GOT3 (cell line): ENCODE results near the gene RNU7-1.
"Not testable (repeated sequence)": the region's sequence is repeated elsewhere in the genome, so short reads cannot be mapped to it uniquely, and the experiment has no call there.

Experiments used
- DNase-seq: peaks from one replicate; lab custom pipeline; 2025; ENCODE audit warnings: mixed read lengths; lab: John Stamatoyannopoulos, UW

RNU7-1 gene

GRCh38 chr12:6943722-6944380 lies at the start of gene RNU7-1, which contains the start of gene C12orf57:
RNU7-1 (plus strand) TSS chr12:6943816.
C12orf57 (plus strand) TSS chr12:6944022; CDS start chr12:6944122, 100 bp downstream.
- peak; percentile 75 for DNase-seq

DNA sequence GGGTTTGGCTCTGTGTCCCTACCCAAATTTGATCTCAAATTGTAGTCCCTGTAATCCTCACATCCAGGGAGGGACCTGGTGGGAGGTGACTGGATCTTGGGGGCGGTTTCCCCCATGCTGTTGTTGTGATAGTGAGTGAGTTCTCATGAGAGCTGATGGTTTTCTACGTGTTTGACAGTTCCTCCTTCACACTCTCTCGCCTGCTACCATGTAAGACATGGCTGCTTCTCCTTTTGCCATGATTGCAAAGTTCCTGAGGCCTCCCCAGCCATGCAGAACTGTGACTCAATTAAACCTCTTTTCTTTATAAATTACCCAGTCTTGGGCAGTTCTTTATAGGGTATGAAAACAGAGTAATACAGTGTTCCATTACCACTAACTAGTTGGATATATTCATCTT lies 49.3 kb upstream of the RNU7-1 start:
- no peak for DNase-seq

DNA sequence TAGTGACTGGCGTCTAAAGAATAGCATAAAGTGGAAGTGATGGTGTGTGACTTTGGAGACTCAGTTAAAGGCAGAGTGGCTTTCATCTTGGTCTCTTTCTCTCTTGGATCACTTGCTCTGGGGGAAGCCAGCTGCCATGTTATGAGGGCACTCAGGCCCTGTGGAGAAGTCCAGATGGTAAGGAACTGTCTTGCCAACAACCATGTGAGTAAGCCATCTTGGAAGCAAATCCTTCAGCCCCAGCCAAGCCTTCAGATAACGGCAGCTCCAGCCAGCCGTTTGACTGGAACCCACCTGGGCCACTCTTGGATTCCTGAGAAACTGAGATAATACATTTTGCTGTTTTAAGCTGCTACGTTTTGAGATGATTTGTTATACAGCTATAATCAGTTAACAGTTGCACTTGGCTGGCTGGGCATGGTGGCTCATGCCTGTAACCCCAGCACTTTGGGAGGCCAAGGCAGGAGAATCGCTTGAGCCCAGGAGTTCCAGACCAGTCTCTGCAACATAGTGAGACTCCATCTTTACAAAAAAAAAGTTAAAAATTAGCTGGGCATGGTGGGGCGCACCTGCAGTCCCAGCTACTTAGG lies 46.7 kb upstream of the RNU7-1 start:
- DNase-seq = no peak

- DNase-seq = no peak
These were observed 44.2 kb upstream of the RNU7-1 start for GRCh38 chr12:6899427-6899826.

DNA sequence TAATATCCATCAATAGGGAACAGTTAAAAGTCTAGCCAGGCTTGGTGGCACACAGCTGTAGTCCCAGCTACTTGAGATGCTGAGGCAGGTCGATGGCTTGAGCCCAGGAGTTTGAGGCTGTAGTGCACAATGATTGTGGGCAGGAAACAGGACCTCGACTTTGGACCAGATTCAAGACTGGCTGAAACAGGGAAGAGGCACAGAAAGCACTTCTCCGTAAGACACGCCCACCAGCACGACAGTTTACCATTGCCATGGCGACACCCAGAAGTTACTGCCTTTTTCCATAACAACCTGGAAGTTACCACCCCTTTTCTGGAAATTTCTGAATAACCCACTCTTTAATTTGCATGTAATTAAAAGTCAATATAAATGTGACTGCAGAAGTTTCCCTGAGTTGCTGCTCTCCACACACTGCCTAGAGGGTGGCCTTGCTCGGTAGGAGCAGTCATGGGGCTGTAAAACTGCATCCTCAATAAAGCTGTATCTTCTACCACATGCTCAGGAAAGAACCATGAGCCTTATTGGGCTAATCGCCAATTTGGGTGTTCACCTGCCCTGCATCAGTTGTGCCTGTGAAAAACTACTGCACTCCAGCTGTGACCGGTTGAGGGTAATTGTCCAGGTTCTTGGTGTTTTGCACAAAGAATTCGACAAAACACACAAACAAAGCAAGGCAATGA lies 43.6 kb upstream of the RNU7-1 start:
- no peak for DNase-seq

- no peak for DNase-seq
These were observed 41.2 kb upstream of the RNU7-1 start for GRCh38 chr12:6902448-6902847.

GRCh38 chr12:6903722-6904121 lies 39.9 kb upstream of the RNU7-1 start:
- no peak for DNase-seq

GRCh38 chr12:6904280-6905276 lies 39.0 kb upstream of the RNU7-1 start, which contains the start of gene LRRC23:
LRRC23 (plus strand) TSS chr12:6904822; CDS start chr12:6905634, 812 bp downstream.
- peak; percentile 88 for DNase-seq

DNA sequence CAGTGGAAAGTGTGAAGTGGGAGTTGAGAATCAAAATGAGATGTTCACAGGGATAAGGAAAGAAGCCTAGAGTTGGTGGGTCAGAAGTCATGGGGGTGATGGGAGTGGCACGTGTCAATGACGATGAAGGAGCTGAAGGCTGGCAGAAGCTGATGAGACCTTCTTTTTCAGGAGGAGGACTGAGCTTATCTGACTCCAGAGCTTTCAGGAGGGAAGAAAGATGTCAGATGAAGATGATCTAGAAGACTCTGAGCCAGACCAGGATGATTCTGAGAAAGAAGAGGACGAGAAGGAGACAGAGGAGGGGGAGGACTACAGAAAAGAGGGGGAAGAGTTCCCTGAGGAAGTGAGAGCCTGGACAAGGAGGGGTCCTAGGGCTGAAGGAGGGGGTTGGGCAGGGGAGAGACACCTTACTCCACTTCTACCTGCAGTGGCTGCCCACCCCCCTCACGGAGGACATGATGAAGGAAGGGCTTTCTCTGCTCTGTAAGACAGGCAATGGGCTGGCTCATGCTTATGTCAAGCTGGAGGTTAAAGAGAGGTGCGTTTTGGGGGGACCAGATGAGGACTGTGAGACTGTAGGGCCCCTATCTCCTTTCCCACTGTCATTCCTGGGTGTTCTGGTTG lies 38.1 kb upstream of the RNU7-1 start:
- DNase-seq = no peak

DNA sequence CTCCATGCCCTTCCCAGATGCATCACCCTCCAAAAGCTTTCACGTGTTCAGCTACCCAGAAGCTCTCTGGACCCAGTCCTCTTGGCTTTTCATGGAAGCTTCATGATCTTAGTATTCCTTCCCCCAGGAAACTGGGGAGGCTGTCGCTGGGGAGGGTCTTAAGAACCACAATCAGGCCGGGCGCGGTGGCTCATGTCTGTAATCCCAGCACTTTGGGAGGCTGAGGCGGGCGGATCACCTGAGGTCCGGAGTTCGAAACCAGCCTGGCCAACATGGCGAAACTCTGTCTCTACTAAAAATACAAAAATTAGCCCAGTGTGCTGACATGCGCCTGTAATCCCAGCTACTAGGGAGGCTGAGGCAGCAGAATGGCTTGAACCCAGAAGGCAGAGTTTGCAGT lies 35.5 kb upstream of the RNU7-1 start:
- not testable (repeated sequence) for DNase-seq

GRCh38 chr12:6909421-6910145 lies 34.0 kb upstream of the RNU7-1 start:
- no peak for DNase-seq

DNA sequence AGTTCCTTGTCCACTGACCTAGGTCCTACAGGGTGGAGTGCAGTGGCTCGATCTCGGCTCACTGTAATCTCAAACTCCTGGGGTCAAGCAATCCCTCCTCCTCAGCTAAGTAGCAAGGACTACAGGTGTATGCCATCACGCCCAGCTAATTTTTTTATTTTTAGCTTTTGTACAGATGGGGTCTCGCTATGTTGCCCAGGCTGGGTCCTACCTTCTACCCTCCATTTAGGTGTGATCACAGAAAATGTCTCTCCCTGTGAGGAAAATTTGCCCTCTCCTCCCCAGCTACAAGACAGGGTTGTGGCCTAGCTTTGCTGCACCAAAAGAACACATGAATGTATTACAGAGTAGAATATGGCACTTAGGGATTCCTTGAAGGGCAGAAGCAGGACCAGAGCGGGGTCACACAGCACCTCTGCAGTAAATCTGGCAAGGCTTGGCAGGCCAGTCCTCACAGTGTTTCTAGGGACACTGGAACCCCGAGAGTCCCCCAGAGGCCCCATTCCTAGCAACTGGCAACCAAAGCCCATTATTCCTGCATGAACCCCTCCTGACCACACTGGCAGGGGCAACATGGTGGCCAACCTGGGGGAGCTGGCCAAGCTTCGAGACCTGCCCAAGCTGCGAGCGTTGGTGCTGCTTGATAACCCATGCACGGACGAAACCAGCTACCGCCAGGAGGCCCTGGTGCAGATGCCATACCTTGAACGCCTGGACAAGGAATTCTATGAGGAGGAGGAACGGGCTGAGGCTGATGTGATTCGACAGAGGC lies 31.3 kb upstream of the RNU7-1 start:
- DNase-seq = no peak

GRCh38 chr12:6914246-6914946 lies 29.2 kb upstream of the RNU7-1 start, which contains the start of gene ENO2:
ENO2 (plus strand) TSS chr12:6914580; CDS start chr12:6915833, 1,253 bp downstream.
- DNase-seq = no peak

- DNase-seq = no peak
These were observed 28.4 kb upstream of the RNU7-1 start for GRCh38 chr12:6914947-6915788.

DNA sequence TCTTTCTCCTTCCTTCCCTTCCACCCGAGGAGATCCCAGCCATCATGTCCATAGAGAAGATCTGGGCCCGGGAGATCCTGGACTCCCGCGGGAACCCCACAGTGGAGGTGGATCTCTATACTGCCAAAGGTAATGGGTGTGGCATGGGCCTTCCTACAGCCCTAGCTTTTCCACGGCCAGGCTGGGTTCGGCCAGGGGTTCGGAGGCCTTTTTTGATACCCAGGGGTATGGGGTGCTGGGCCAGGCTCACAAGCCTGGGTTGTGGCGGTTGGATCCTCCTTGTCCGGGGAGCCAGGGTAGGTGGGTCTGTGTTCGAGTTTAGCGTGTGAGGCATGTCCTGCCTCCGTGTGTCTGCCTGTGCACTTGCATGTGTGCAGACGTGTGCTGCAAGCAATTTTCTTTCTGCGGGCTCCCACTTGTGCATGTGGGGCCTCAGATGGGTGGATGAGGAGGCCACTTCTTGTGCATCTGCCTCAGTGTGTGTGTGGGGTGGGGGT lies 27.8 kb upstream of the RNU7-1 start:
- no peak for DNase-seq

DNA sequence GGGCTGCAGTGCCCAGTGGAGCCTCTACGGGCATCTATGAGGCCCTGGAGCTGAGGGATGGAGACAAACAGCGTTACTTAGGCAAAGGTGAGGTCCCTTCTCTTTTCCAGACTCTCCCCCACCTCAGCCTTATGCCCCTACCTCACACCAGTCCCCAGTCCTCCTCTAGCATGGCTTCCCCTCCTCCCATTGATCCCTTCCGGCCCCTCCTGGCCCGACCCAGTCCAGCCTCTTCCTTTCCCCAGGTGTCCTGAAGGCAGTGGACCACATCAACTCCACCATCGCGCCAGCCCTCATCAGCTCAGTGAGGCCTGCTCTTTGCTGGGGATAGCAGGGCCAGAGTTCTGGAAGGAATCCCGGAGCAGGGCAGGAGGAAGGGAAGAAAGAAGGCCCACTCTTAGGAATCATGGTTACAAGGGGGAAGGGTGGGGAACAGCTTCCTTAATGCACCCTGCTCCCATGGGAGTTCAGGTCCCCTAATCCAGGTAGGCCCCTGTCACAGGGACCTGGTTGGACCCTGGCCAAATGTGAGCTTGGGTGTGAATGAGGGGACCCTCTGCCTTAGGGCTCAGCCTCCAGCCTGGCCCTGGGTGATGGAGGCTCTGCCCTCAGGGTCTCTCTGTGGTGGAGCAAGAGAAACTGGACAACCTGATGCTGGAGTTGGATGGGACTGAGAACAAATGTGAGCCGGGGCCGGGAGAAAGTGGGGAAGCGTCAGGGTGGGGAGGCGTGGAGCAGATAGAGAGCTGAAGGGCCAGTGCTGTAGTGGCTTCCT lies 27.0 kb upstream of the RNU7-1 start:
- DNase-seq = no peak
